ENCODE data around the gene THBS2.
A peak's percentile ranks its signal among the peaks of the same experiment; 100 is the strongest.
"Not testable (repeated sequence)": the region's sequence is repeated elsewhere in the genome, so short reads cannot be mapped to it uniquely, and the experiment has no call there.

The THBS2 gene

DNA sequence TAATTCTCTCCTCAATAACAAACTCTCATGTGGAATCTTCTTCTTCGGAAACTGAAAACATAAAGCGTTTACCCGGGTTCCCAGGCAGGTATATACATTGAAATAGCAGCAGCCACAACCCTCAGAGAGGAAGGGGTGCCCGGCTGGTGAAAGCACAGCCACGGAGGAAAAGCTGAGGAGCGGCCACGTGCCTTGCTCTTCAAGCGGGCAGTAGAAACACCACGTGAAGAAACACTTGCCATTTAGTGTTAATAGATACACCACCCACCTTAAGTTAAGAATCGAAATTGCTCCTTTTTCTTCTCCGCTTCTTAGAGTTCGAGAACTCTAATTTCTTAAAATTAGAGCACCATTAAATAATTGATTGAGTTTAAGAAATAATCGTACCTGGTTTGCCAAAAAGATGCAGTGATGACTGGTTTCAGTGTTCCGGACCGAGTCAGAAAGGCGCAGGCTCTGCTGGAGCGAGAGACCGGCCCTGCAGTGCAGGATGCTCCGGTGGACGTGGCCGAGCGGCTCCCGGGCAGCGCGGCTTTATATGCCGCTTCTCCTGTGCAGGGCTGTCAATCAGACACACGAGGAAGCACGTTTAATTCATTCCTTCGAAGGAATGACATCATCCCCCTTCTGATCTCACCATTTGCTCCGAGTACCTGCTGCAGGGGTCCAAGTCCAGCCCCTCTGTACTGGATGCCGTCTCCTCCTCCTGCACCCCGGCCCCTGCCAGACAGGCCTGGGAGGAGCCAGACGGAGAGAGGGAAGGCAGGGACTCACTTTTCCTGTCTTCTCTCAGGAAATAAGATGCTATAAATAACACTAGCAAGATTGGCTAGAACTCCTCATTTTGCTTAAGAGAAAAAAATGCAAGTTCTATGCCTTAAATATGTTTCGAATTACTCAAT, at the start of gene THBS2:
Gene THBS2, minus strand, starts transcription at position 510 of the 902 bp plus-strand sequence. CDS start 3,062 bp downstream, outside the sequence.
- DNase-seq (ENCODE audit: extremely low read depth, low read depth) = peak; percentile 78
- H3K4me3 ChIP-seq (replicated peaks; ENCODE audit: low read depth, low read length) = peak within 1 kb of the TSS; percentile 75
- TF ChIP-seq, protein P1, sequence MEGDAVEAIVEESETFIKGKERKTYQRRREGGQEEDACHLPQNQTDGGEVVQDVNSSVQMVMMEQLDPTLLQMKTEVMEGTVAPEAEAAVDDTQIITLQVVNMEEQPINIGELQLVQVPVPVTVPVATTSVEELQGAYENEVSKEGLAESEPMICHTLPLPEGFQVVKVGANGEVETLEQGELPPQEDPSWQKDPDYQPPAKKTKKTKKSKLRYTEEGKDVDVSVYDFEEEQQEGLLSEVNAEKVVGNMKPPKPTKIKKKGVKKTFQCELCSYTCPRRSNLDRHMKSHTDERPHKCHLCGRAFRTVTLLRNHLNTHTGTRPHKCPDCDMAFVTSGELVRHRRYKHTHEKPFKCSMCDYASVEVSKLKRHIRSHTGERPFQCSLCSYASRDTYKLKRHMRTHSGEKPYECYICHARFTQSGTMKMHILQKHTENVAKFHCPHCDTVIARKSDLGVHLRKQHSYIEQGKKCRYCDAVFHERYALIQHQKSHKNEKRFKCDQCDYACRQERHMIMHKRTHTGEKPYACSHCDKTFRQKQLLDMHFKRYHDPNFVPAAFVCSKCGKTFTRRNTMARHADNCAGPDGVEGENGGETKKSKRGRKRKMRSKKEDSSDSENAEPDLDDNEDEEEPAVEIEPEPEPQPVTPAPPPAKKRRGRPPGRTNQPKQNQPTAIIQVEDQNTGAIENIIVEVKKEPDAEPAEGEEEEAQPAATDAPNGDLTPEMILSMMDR (IDR thresholded peaks at IDR 0.05; ENCODE audit: low read depth, low read length, missing control alignments) = no peak

DNA sequence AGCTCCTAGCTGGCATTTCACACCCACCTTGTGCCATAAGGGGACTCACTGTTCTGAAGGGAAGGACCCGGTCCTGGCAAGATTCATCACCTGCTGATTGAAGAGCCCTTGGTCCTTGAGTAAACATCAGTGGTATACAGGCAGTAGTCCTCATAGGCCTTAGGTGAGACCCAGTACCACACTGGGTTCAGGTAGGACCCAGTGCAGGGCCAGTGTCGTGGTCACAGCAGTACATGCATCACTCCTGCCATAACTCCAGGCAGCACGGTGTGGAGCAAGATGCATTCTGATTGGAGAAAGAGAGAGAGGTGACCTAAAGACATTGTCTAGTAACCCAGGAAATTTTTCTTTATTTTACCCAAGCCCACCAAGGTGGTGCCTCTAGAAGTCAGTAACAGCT, 49.1 kb upstream of the THBS2 start:
- H3K4me3 ChIP-seq (replicated peaks; ENCODE audit: low read depth, low read length) = no peak overlapping the region
- DNase-seq (ENCODE audit: extremely low read depth, low read depth) = no peak
- TF ChIP-seq, protein P1 (IDR thresholded peaks at IDR 0.05; ENCODE audit: low read depth, low read length, missing control alignments) = no peak

DNA sequence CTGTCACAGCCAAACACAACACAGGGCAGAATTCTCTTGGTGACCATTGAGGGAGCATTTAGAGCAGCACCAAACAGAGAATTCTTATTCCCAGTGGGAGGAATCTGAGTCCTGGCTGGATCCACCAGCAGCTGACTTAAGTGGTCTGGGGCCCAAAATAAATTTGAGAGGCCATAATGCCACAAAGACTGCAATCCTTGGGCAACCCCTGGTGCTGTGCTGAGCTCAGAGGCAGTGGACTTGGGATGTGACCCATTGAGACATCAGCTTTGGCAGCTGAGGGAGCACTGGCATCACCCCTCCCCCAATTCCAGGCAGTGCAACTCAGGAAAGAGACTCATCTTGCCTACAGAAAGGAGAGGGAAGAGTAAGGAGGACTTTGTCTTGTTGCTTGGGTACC, 48.6 kb upstream of the THBS2 start:
- DNase-seq (ENCODE audit: extremely low read depth, low read depth) = no peak
- no peak overlapping the region for H3K4me3 ChIP-seq (replicated peaks; ENCODE audit: low read depth, low read length)
- TF ChIP-seq, protein P1 (IDR thresholded peaks at IDR 0.05; ENCODE audit: low read depth, low read length, missing control alignments) = no peak

DNA sequence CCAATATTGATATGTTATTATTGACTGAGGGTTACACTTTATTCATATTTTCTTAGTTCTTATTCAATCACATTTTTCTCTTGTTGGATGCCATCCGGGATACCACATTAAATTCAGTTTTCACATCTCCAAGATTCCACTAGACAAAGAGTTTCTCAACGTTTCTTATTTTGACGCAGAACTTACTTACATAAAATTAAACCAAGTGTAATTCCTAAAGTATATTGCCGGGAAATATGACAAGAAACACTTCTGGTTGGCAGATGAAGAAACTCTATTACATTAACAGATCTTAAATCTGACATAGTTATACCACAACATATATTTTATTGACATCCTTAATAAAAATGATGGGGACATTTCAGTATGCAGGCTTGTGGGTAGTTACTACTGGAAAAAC, 47.3 kb upstream of the THBS2 start:
- TF ChIP-seq, protein P1 (IDR thresholded peaks at IDR 0.05; ENCODE audit: low read depth, low read length, missing control alignments) = no peak
- no peak overlapping the region for H3K4me3 ChIP-seq (replicated peaks; ENCODE audit: low read depth, low read length)
- no peak for DNase-seq (ENCODE audit: extremely low read depth, low read depth)

DNA sequence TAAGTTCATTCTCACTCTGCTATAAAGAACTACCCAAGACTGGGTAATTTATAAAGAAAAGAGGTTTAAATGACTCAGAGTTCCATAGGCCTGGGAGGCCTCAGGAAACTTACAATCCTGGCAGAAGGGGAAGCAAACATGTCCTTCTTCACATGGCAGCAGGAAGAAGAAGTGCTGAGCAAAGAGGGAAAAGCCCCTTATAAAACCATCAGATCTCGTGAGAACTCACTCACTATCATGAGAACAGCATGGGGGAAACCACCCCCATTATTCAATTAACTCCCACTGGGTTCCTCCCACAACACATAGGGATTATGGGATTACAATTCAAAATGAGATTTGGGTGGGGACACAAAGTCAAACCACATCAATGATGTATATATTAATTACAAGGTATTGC, 45.0 kb upstream of the THBS2 start:
- H3K4me3 ChIP-seq (replicated peaks; ENCODE audit: low read depth, low read length); DNase-seq (ENCODE audit: extremely low read depth, low read depth): not testable (repeated sequence)

DNA sequence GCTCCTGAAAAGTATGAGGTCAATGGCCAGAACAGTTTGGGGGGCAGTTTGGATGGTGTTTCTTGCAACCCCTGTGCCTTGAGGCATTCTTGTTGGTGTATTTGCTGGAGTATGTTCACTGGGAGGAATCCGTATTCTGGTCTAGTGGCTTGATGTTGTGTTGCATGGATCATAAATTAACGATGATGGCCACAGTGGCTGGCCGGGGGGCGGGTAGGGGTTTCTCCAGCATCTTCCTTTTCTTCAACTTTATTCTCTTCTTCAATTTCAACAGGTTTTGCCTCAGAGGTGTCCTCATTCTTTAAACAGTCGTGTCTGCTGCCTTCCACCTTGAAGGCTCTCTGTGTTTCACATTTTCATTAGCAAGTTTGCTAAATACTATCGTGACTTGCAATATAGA, 43.0 kb upstream of the THBS2 start:
- DNase-seq (ENCODE audit: extremely low read depth, low read depth) = no peak
- TF ChIP-seq, protein P1 (IDR thresholded peaks at IDR 0.05; ENCODE audit: low read depth, low read length, missing control alignments) = no peak
- H3K4me3 ChIP-seq (replicated peaks; ENCODE audit: low read depth, low read length) = no peak overlapping the region

DNA sequence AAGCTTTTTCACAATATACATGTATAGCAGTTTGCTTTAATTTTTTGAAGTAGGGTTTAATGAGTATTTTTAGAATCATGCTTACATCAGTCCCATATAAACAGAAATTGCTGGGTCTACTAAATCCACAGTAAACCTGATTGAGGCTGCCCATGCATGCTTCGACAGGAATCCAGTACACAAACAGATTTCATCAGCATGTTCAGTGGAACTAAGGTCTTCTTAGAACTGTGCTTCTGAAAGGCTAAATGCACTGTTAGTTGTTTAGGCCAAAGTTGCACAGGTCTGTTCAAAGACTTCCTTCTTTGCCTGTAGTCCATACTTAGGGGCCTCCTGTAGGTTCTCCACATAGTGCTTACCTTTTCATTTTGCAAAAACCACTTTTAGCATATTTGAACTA, 42.5 kb upstream of the THBS2 start:
- TF ChIP-seq, protein P1 (IDR thresholded peaks at IDR 0.05; ENCODE audit: low read depth, low read length, missing control alignments) = no peak
- no peak for DNase-seq (ENCODE audit: extremely low read depth, low read depth)
- H3K4me3 ChIP-seq (replicated peaks; ENCODE audit: low read depth, low read length) = no peak overlapping the region
